Suprapubic skin (tissue), 4 donors: ENCODE results near the gene ULK1. TPM values are rescaled to one million over a fixed set of nuclear protein-coding genes. Genes with fewer than 3 reads are reported as not detected.
"Not testable (repeated sequence)": the region's sequence is repeated elsewhere in the genome, so short reads cannot be mapped to it uniquely, and the experiment has no call there.

ENCODE experiments used
- DNase-seq, 2 donors: peaks; one replicate each; pipeline ENCODE4 v3.0.0-alpha.2; 2019; ENCODE audit warnings: low spot score in 2 of 2
- H3K27ac ChIP-seq: fragments of 200-600 bp; sonication (generic); one replicate; pipeline ENCODE4 v1.5.1; 2019
- H3K27me3 ChIP-seq: fragments of 200-600 bp; sonication (generic); one replicate; pipeline ENCODE4 v1.5.1; 2019
- H3K36me3 ChIP-seq: fragments of 200-600 bp; sonication (generic); one replicate; pipeline ENCODE4 v1.5.1; 2019
- H3K4me1 ChIP-seq: fragments of 200-600 bp; sonication (generic); one replicate; pipeline ENCODE4 v1.5.1; 2019
- H3K4me3 ChIP-seq: fragments of 200-600 bp; sonication (generic); one replicate; pipeline ENCODE4 v1.5.1; 2019; ENCODE audit warnings: mild to moderate bottlenecking
- H3K9me3 ChIP-seq: fragments of 200-600 bp; sonication (generic); one replicate; pipeline ENCODE4 v1.5.1; 2019
- CTCF ChIP-seq, 2 donors: fragments of 200-600 bp in 1 of 2; fragments of 450-650 bp in 1 of 2; sonication (generic) in 1 of 2; IDR thresholded peaks; one replicate each; pipeline ENCODE4 v1.5.1; 2016 to 2019; ENCODE audit warnings: antibody characterized with exemption in 2 of 2, mild to moderate bottlenecking in 1 of 2, moderate library complexity in 1 of 2
- EP300 ChIP-seq: sonication (generic); formaldehyde crosslinking; IDR thresholded peaks from one replicate; pipeline ENCODE4 v1.6.1; 2017; ENCODE audit warnings: antibody characterized with exemption
- POLR2A ChIP-seq, 2 donors: fragments of 450-650 bp; IDR thresholded peaks; one replicate each; pipeline ENCODE4 v1.6.1; 2017; ENCODE audit warnings: antibody characterized with exemption in 2 of 2, mild to moderate bottlenecking in 2 of 2, moderate library complexity in 2 of 2
- POLR2AphosphoS5 ChIP-seq, 3 donors: sonication (generic); formaldehyde crosslinking; IDR thresholded peaks; one replicate each; pipeline ENCODE4 v1.6.1; 2017; ENCODE audit warnings: antibody characterized with exemption in 3 of 3
- WGBS: methylation state at CpG from one replicate; pipeline ENCODE4 v1.1.5; 2018; 5-methylcytosine and 5-hydroxymethylcytosine counted together
- total RNA-seq, 4 donors: library from RNA; depleted of rRNA; stranded (reverse); fragments of >200 nt; gene quantifications; one replicate each; pipeline ENCODE4 v1.1.0, GENCODE V29; 2016

Gene ULK1
- total RNA-seq, 4 donors from 2014 or later: 37.0 to 102 (median 65.7) TPM

- Histone ChIP-seq H3K9me3 (no peaks in the 10 kb centered on the region), H3K27ac (no peak overlapping the region), H3K4me3 (no peak overlapping the region), H3K36me3 (peaks cover 40% of the 10 kb centered on the region), H3K4me1 (peaks cover 8% of the 10 kb centered on the region), H3K27me3 (no peaks in the 10 kb centered on the region)
- 97% methylated on average over 10 of the region's 10 CpGs for WGBS
- peak in 1 of 2 donors; percentile 16 for DNase-seq
- TF ChIP-seq EP300 (no peak), POLR2A (IDR thresholded peaks at IDR 0.05) (no peak), POLR2AphosphoS5 (IDR thresholded peaks at IDR 0.05) (no peak), CTCF (IDR thresholded peaks at IDR 0.05) (no peak)
These were observed 49.5 kb downstream of the ULK1 start for GRCh38 chr12:131943876-131944275.

GRCh38 chr12:131944601-131945251, 50.3 kb downstream of the ULK1 start:
- Histone ChIP-seq H3K27ac (no peak overlapping the region), H3K4me3 (no peak overlapping the region), H3K4me1 (peaks cover 13% of the 10 kb centered on the region), H3K27me3 (no peaks in the 10 kb centered on the region), H3K36me3 (peaks cover 40% of the 10 kb centered on the region), H3K9me3 (no peaks in the 10 kb centered on the region)
- WGBS: 93% methylated on average over 31 of the region's 35 CpGs
- DNase-seq: peak; percentile 60 to 75
- TF ChIP-seq POLR2AphosphoS5 (IDR thresholded peaks at IDR 0.05) (no peak), EP300 (no peak), POLR2A (IDR thresholded peaks at IDR 0.05) (no peak), CTCF (IDR thresholded peaks at IDR 0.05) (no peak)

- H3K4me1 ChIP-seq: peaks cover 21% of the 10 kb centered on the region
- 70% methylated on average over 6 of the region's 6 CpGs for WGBS
- H3K9me3 ChIP-seq: no peaks in the 10 kb centered on the region
- DNase-seq: peak; percentile 27 to 35
- TF ChIP-seq CTCF (IDR thresholded peaks at IDR 0.05) (no peak), POLR2AphosphoS5 (IDR thresholded peaks at IDR 0.05) (no peak), EP300 (no peak), POLR2A (IDR thresholded peaks at IDR 0.05) (no peak)
- H3K36me3 ChIP-seq: peaks cover 28% of the 10 kb centered on the region
- H3K27ac ChIP-seq: no peak overlapping the region
- no peaks in the 10 kb centered on the region for H3K27me3 ChIP-seq
- no peak overlapping the region for H3K4me3 ChIP-seq
These were observed 52.3 kb downstream of the ULK1 start for GRCh38 chr12:131946757-131947156.

GRCh38 chr12:131947482-131948027, 53.1 kb downstream of the ULK1 start:
- peak; percentile 50 to 62 for DNase-seq
- WGBS: 61% methylated on average over 8 of the region's 8 CpGs
- Histone ChIP-seq H3K4me1 (peaks cover 28% of the 10 kb centered on the region), H3K27me3 (no peaks in the 10 kb centered on the region), H3K27ac (no peak overlapping the region), H3K4me3 (no peak overlapping the region), H3K36me3 (peaks cover 22% of the 10 kb centered on the region), H3K9me3 (no peaks in the 10 kb centered on the region)
- no peak for TF ChIP-seq POLR2A (IDR thresholded peaks at IDR 0.05)
- TF ChIP-seq CTCF (IDR thresholded peaks at IDR 0.05): no peak
- TF ChIP-seq EP300: no peak

- peaks cover 35% of the 10 kb centered on the region for H3K4me1 ChIP-seq
- H3K27ac ChIP-seq: peak overlapping the region; percentile 49
- DNase-seq: peak in 1 of 2 donors; percentile 16
- WGBS: 47% methylated on average over 1 of the region's 1 CpG
- no peak overlapping the region for H3K4me3 ChIP-seq
- no peaks in the 10 kb centered on the region for H3K9me3 ChIP-seq
- H3K36me3 ChIP-seq: peaks cover 15% of the 10 kb centered on the region
- TF ChIP-seq POLR2A (IDR thresholded peaks at IDR 0.05) (no peak), EP300 (no peak), CTCF (IDR thresholded peaks at IDR 0.05) (no peak), POLR2AphosphoS5 (IDR thresholded peaks at IDR 0.05) (no peak)
- no peaks in the 10 kb centered on the region for H3K27me3 ChIP-seq
These were observed 53.8 kb downstream of the ULK1 start for GRCh38 chr12:131948166-131948712.

GRCh38 chr12:131948713-131949430, 54.5 kb downstream of the ULK1 start:
- peaks cover 35% of the 10 kb centered on the region for H3K4me1 ChIP-seq
- WGBS: 33% methylated on average over 23 of the region's 23 CpGs
- DNase-seq: peak; percentile 74 to 83
- not testable (repeated sequence) for H3K36me3 ChIP-seq, H3K27me3 ChIP-seq, H3K9me3 ChIP-seq
- H3K4me3 ChIP-seq: peak overlapping the region; percentile 98
- H3K27ac ChIP-seq: peak overlapping the region; percentile 83
